Neural progenitor cell (in vitro differentiated cells): Measurements from ENCODE around the gene MAPKBP1. TPM values are rescaled to one million over a fixed set of nuclear protein-coding genes. Genes with fewer than 3 reads are reported as not detected.
A peak's percentile ranks its signal among the peaks of the same experiment; 100 is the strongest.

Experiments used
- DNase-seq: peaks from one replicate; pipeline ENCODE4 v3.0.0-alpha.2; 2016; ENCODE audit warnings: low spot score
- H2AFZ ChIP-seq: fragments of 200-600 bp; sonication (generic); replicated peaks from 2 replicates; pipeline ENCODE4 v1.6.1; 2016; ENCODE audit warnings: antibody characterized with exemption
- H3F3A ChIP-seq: fragments of 200-600 bp; sonication (generic); 2 replicates; pipeline ENCODE4 v1.6.1; 2016; ENCODE audit warnings: antibody characterized with exemption, low read depth
- H3K27ac ChIP-seq: fragments of 200-600 bp; sonication (generic); 2 replicates; pipeline ENCODE4 v1.5.1; 2016; ENCODE audit warnings: mild to moderate bottlenecking
- H3K27me3 ChIP-seq: fragments of 200-600 bp; sonication (generic); 2 replicates; pipeline ENCODE4 v1.6.1; 2016; ENCODE audit warnings: mild to moderate bottlenecking, moderate library complexity
- H3K36me3 ChIP-seq: fragments of 200-600 bp; sonication (generic); 2 replicates; pipeline ENCODE4 v1.5.1; 2016
- H3K4me1 ChIP-seq: fragments of 200-600 bp; sonication (generic); 2 replicates; pipeline ENCODE4 v1.6.1; 2016; ENCODE audit warnings: mixed run types
- H3K4me2 ChIP-seq: fragments of 200-600 bp; sonication (generic); 2 replicates; pipeline ENCODE4 v1.6.1; 2016
- H3K4me3 ChIP-seq: fragments of 200-600 bp; sonication (generic); 2 replicates; pipeline ENCODE4 v1.5.1; 2016
- H3K79me2 ChIP-seq: fragments of 200-600 bp; sonication (generic); 2 replicates; pipeline ENCODE4 v1.6.1; 2016; ENCODE audit warnings: low read depth
- H3K9ac ChIP-seq: fragments of 200-600 bp; sonication (generic); 2 replicates; pipeline ENCODE4 v1.6.1; 2016
- H3K9me3 ChIP-seq: fragments of 200-600 bp; sonication (generic); 2 replicates; pipeline ENCODE4 v1.5.1; 2016; ENCODE audit warnings: low read depth
- H4K20me1 ChIP-seq: fragments of 200-600 bp; sonication (generic); 2 replicates; pipeline ENCODE4 v1.6.1; 2016; ENCODE audit warnings: low read depth
- H3K27ac Mint-ChIP-seq: 3 replicates; pipeline ENCODE4 v1.8.0; 2021; ENCODE audit warnings: mixed read lengths
- H3K27me3 Mint-ChIP-seq: 2 replicates; pipeline ENCODE4 v1.8.0; 2022; ENCODE audit warnings: low read depth, mild to moderate bottlenecking, inconsistent platforms, moderate library complexity, mixed read lengths; ENCODE audit not compliant: insufficient read depth
- H3K36me3 Mint-ChIP-seq: 3 replicates; pipeline ENCODE4 v1.8.0; 2021; ENCODE audit warnings: mixed read lengths
- H3K4me1 Mint-ChIP-seq: 3 replicates; pipeline ENCODE4 v1.8.0; 2021; ENCODE audit warnings: mixed read lengths
- H3K4me3 Mint-ChIP-seq: 3 replicates; pipeline ENCODE4 v1.8.0; 2021; ENCODE audit warnings: mild to moderate bottlenecking, moderate library complexity, mixed read lengths
- H3K9me3 Mint-ChIP-seq: 3 replicates; pipeline ENCODE4 v1.8.0; 2020; ENCODE audit warnings: mixed read lengths
- CTCF ChIP-seq: fragments of 200-600 bp; sonication (generic); IDR thresholded peaks from 2 replicates; pipeline ENCODE4 v1.5.1; 2017; ENCODE audit warnings: antibody characterized with exemption, mild to moderate bottlenecking
- EZH2 ChIP-seq: fragments of 200-600 bp; sonication (generic); IDR thresholded peaks from 2 replicates; pipeline ENCODE4 v1.6.1; 2017; ENCODE audit warnings: antibody characterized with exemption, mild to moderate bottlenecking, moderate library complexity
- EZH2phosphoT487 ChIP-seq: fragments of 200-600 bp; sonication (generic); IDR thresholded peaks from 2 replicates; pipeline ENCODE4 v1.6.1; 2017; ENCODE audit warnings: antibody characterized with exemption
- total RNA-seq: library from RNA; depleted of rRNA; stranded (reverse); fragments of >200 nt; gene quantifications from 2 replicates; pipeline ENCODE4 v1.2.3, GENCODE V29; 2015; ENCODE audit warnings: low replicate concordance

MAPKBP1 gene
- total RNA-seq, 1 donor from 2014 or later: 10.1 TPM

DNA sequence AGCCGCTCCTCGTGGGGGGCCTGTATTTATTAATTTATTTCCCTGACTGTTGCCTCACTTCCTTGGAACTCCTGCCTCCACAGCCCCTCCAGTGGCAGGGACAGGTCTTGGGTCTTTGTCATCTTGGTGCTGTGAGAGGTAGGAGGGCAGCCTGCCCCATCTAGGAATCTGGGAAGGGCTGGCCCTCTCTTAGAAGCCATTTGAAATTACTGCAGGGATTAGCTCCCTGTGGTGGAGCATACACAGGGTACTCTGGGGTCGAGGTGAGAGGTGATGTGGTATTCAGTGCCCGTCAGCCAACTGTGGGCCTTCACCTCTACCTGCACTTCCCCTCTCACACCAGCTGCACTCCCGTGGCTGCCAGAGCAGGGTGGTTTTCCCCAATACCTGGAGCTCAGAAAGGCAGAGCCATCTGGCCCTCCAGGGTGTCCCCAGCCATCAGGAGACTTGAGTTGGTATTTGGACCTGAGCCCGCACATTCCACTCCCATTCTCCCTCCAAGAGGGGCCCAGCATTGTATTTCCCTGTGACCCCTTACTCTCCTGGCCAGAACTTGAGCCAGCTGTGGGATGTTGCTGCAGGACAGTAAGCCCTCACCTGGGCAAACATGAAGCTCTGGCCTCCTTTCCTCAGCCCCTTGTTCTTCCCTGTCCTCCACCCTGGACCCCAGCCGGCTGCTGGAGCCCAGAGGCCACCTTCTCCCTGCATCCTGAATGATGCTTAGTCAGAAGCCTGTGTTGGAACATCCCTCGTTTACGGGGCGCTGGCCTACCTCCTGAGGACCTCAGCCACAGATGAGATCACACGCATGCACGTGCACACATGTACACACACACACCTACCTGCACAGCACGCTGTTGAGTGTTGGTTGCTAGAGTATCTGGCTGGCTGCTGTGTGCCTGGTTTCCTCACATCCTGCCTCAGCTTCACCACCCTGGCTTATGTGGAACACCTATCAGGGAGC lies 51.6 kb downstream of the MAPKBP1 start:
- Histone ChIP-seq H3K36me3 (no peaks in the 10 kb centered on the region), H4K20me1 (no peaks in the 10 kb centered on the region), H3K4me1 (peaks cover 7% of the 10 kb centered on the region), H3K27ac (no peak overlapping the region), H3K9ac (no peak overlapping the region), H3K27me3 (peaks cover 10% of the 10 kb centered on the region), H3K4me2 (no peak overlapping the region), H2AFZ (no peak overlapping the region), H3K4me3 (no peak overlapping the region), H3K9me3 (no peaks in the 10 kb centered on the region), H3F3A (peaks cover 6% of the 10 kb centered on the region), H3K79me2 (peaks cover 8% of the 10 kb centered on the region)
- Mint-ChIP-seq H3K4me3 (peak overlapping the region; percentile 61), H3K9me3 (no peaks in the 10 kb centered on the region), H3K27me3 (peaks cover 6% of the 10 kb centered on the region), H3K4me1 (peaks cover 19% of the 10 kb centered on the region), H3K36me3 (peaks cover 8% of the 10 kb centered on the region), H3K27ac (no peak overlapping the region)
- DNase-seq: peak; percentile 48
- TF ChIP-seq EZH2phosphoT487 (no peak), EZH2 (no peak), CTCF (peak; percentile 4)

GRCh38 chr15:41827290-41827879 lies 53.1 kb downstream of the MAPKBP1 start:
- peaks cover 19% of the 10 kb centered on the region for H3K4me1 Mint-ChIP-seq
- Histone ChIP-seq H3K27ac (no peak overlapping the region), H3F3A (peaks cover 6% of the 10 kb centered on the region), H3K9me3 (no peaks in the 10 kb centered on the region), H3K4me3 (peak overlapping the region; percentile 79), H3K79me2 (peaks cover 8% of the 10 kb centered on the region), H3K36me3 (no peaks in the 10 kb centered on the region), H3K4me2 (peak overlapping the region; percentile 99), H3K9ac (no peak overlapping the region), H2AFZ (peak overlapping the region; percentile 80), H3K27me3 (peaks cover 10% of the 10 kb centered on the region), H3K4me1 (peaks cover 7% of the 10 kb centered on the region), H4K20me1 (no peaks in the 10 kb centered on the region)
- H3K27ac Mint-ChIP-seq: no peak overlapping the region
- peak overlapping the region; percentile 89 for H3K4me3 Mint-ChIP-seq
- DNase-seq: peak; percentile 56
- peaks cover 9% of the 10 kb centered on the region for H3K27me3 Mint-ChIP-seq
- peaks cover 9% of the 10 kb centered on the region for H3K36me3 Mint-ChIP-seq
- TF ChIP-seq EZH2 (no peak), CTCF (peak; percentile 19)
- H3K9me3 Mint-ChIP-seq: no peaks in the 10 kb centered on the region

GRCh38 chr15:41827880-41828806 lies 53.9 kb downstream of the MAPKBP1 start, which contains the start of gene JMJD7:
Gene JMJD7 (plus strand): TSS chr15:41828092. CDS start chr15:41828125, 33 bp downstream.
- peaks cover 6% of the 10 kb centered on the region for H3F3A ChIP-seq
- TF ChIP-seq EZH2 (no peak), EZH2phosphoT487 (no peak)
- H3K27me3 Mint-ChIP-seq: peaks cover 9% of the 10 kb centered on the region
- peak within 1 kb of the TSS; percentile 99 for H3K4me2 ChIP-seq
- H3K9me3 ChIP-seq: no peaks in the 10 kb centered on the region
- no peak within 1 kb of the TSS for H3K27ac ChIP-seq
- H3K9ac ChIP-seq: peak within 1 kb of the TSS; percentile 56
- peaks cover 7% of the 10 kb centered on the region for H3K4me1 ChIP-seq
- H3K36me3 ChIP-seq: no peaks in the 10 kb centered on the region
- no peaks in the 10 kb centered on the region for H4K20me1 ChIP-seq
- peak within 1 kb of the TSS; percentile 80 for H2AFZ ChIP-seq
- no peaks in the 10 kb centered on the region for H3K9me3 Mint-ChIP-seq
- H3K27ac Mint-ChIP-seq: peak within 1 kb of the TSS; percentile 3
- H3K27me3 ChIP-seq: peaks cover 10% of the 10 kb centered on the region
- peaks cover 19% of the 10 kb centered on the region for H3K4me1 Mint-ChIP-seq
- H3K36me3 Mint-ChIP-seq: peaks cover 15% of the 10 kb centered on the region
- peaks cover 8% of the 10 kb centered on the region for H3K79me2 ChIP-seq
- DNase-seq: peak; percentile 96
- H3K4me3 Mint-ChIP-seq: peak within 1 kb of the TSS; percentile 89
- peak within 1 kb of the TSS; percentile 79 for H3K4me3 ChIP-seq
